Measurements from ENCODE around the gene BORCS8.
"Not testable (repeated sequence)": the region's sequence is repeated elsewhere in the genome, so short reads cannot be mapped to it uniquely, and the experiment has no call there.

The BORCS8 gene

DNA sequence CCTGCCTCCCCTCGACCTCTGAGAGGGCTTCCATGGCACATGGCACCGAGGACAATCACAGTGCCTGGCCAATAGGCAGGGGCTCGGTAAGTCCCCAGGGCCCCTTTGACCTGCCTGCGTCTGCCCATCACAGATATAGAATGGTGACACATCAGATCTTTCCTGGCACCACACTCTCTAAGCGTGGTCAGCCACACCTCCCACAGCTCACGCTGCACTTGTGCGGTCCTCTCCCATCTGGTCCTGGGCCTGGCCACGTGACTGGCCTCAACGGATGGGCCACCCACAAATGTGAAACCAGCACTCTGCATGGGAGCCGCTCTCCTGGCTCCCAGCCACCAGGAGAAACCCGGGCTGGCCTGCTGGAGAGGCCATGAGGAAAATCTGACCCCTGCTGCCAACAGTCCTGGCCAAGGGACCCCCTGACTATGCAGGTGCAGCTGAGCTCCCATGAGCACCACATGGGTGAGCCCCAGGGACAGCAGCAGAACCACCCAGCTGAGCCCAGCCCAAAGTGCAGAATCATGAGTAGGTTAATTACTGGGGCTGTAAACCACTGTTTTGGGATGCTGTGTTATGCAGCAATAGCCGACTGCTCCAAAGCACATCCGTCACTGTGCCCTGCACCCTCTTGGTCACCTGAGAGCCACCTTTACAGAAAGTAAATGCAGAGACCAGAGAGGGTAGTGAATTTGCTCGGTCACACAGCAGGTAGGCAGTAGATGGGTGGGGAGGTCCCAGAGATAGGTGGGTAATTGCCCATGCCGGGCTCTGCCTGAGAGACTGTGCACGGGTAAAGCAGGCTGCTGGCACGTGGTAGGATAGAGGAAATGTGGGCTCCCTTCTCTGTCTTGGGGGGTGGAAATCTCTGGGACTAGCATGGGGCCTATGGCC is 12.2 kb downstream of the BORCS8 start:
- no peak for DNase-seq

DNA sequence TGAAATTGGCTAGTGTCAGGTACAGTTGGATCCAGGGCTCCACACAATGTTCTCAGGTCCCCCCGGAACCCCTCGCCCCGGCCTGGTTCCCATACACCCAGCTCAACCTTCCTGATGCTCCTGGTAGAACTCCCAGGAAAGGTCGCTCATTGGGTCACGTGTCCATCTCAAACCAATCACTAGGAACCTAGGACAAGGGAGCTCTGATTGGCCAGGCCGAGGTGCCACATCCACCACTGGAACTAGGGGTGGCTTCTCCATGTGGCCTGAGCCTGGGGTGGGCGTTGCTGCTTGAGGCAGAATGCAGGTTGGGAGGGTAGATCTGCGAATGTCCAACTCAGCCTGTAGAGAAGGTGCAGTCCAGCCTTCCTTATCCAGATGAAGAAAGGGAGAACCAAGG is 15.0 kb downstream of the BORCS8 start:
- no peak for DNase-seq

DNA sequence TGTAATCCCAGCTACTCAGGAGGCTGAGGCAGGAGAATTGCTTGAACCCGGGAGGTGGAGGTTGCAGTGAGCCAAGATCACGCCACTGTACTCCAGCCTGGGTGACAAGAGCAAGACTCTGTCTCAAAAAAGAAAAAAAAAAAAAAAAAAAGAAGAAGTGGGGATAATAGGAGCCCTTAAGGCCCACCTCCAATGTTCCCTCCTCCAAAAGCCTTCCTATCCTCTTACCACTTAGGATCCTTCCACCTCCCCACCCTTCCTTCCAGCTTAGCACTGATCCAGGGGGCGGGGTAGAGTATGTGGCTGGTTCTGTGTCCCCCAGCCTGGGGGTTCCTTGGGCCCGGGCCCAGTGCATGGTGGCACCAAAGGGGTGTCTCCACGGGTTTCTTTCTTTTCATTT is 18.7 kb downstream of the BORCS8 start:
- DNase-seq = not testable (repeated sequence)

DNA sequence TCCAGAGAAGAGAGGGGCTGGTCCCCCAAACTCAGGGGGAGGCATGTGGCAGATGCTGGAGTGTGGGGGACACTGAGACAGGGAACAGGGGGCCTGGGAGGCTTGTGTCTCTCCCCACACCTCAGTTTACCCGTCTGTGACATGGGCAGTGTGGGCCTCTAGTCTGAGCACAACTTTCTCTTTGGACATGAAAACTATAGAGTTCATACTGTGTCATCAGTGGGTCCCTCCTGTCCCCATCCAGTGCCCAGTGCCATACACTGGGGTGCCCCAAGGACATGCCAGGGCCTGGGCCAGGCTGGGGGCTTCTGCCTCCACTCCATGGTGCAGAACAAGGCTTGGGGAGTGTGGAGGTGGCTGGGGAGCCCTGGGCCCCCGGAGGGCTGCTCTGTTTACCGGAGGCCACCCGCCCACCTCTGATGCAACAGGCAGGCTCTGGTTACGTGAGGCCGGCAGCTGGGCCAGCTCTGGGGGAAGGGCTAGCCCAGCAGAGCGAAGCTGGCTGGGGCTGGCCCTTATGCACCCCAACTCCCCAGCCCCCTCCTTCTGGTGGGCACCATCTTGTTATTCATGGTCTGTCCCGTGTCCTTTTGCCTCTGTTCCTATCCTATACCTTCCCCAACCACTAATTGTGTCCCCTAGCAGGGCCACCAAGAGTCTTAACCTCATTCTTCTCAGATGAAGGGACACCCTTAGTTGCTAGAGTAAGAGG is 20.0 kb downstream of the BORCS8 start:
- no peak for DNase-seq

DNA sequence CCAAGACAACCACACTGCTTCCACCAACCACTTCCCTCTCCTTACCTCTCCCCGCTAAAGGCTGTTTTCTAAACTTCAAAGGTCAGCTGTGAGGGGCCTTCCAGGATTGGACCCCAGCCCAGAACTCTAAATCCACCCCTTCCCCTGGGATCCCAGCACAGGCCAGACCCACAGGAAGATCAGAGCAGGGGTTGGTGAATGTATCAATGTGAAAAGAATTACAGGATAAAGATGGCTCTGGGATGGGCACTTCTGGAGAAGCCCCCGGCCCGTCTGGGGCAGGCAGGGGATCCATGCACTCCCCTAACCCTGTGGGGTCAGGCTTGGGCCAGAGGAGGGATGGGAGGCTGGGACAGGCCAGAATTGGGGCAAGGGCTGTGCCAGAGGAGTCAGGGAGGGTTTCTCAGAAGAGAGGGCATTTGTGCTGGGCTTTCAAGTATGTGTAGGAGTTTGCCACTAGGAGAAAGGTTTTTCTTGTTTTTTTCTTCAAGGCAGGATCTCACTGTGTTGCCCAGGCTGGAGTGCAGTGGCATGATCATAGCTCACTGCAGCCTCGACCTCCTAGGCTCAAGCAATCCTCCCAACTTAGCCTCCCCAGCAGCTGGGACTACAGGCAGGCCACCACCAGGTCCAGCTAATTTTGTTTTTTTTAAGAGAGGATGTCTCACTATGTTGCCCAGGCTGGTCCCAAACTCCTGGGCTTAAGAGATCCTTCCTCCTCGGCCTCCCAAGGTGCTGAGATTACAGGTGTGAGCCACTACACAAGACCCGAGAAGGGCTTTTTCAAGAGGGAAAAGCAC is 20.9 kb downstream of the BORCS8 start:
- DNase-seq = no peak

DNA sequence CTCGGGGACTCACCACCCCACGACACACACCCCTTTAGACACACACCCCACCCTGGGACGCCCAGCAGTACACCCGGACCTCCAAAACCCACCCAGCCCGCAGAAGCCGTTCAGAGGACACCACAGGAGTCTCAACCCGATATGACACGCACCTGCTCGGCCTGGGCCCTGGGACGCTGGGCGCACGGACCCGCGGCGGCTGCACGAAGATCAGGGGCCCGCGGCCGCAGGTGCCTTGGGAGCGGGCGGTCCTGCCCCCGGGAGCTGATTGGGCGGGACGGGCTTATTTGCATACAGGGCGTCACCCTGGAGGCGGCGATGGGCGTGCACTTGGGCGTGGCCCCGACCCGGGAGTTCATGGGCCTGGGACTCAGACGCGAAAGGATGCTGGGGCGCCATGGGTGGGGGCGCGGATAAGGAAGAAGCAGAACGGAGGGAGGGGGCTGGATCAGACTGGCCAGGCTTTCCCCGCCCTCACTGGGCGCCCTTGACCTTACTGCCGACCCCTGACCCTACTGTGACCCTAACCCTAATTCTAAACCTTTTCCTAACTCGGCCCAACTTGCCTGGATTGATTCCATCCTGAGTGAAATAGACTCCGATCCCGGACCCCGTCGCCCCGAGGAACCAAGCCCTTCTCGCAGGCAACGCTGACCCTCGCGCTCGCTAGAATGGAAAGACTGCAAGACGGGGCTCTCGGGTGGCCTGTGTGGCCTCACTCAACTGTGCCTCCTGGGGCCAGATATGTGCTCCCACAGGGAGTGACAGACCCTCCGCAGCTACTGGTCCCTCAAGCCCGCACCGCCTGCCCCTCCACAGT is 21.7 kb downstream of the BORCS8 start, which contains the start of gene MEF2B:
TSS of gene MEF2B (minus strand) at position 211 of the 820 bp plus-strand sequence. CDS start 19,528 bp downstream, outside the sequence.
- DNase-seq = peak; percentile 64

DNA sequence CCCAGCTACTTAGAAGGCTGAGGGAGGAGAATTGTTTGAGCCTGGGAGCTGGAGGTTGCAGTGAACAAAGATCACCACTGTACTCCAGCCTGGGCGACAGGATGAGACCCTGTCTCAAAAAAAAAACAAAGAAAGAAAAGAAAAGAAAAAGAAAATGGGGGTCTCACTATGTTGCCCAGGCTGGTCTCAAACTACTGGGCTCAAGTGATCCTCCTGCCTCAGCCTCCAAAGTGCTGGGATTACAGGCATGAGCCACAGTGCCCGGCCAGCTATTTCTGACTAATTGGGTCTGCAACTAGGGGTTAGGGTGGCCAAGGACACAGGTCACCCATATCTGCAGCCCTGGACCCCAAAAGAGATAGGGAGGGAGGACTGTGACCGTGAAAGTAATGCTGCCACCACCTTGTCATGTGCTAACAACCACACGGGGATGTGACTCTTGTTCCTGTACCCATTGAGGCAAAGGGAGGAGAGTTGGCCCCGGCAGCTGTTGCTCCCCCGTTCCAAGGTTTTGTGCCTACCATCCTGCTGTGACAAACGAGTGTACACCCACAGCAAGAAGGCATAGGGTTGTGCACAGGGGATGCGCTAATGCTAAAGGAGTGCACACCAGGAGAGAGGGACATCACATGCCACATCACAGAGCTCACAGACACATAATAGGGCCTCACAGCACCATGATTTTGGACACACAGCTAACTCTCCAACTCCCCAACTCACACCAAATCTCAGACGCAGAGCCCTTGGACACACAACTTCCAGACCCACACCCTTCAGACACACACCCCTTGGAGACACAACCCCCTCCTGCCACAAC is 22.5 kb downstream of the BORCS8 start:
- DNase-seq = no peak

DNA sequence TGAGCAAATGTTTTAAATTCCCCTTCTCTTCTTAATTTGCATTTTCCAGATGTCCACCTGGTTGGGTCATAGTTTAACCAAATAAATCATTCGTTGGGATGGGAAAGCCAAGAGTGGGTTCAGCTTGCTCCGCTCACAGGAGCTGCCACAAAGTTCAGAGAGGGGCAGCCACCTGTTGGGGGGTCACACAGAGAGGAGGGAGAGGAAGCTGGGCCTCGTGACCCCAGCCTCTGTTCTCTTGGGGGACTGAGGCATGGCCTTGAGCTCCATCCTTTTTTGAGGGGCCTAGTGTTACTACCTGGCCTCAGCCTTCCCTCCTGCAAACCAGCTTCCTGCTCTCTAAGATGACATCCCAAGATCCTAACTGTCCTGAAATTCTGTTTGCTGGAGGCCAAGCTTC is 24.3 kb downstream of the BORCS8 start:
- no peak for DNase-seq

DNA sequence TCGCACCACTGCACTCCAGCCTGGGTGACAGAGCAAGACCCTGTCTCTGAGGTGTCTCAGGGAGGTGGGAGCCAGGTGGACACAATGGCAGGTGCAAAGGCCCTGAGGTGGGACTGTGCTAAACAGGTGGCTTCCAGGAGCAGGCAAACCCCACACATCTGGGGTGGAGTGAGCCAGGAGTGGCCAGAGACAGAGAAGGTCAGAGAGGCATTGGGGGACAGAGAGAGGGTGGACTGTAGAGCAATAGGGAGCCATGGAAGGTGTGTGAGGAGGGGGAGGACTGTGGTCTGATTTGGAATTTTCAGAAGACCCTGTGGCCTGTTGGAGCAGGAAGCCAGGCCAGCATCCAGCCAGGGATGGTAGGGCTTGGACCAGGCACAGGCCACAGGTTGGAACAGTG is 26.6 kb downstream of the BORCS8 start:
- DNase-seq = no peak

DNA sequence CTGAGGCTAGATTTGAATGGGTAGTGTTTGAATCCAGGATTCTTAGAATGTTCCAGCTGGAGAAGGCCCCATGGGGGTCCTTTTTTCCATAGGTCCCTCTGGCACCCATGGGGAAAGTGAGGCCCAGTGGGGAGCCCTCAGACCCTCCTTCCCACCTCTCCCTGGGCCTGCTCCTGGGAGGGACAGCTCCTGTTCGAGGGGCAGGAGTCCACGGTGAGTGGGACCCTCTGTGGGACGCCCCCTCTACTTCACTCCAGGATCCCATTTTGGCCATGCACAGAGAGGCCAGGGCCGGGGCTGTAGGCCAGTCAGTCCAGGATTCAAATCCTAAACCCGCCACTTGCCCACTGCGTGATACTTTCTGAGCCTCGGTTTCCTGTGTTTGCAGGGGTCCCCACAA is 29.5 kb downstream of the BORCS8 start:
- DNase-seq = no peak

DNA sequence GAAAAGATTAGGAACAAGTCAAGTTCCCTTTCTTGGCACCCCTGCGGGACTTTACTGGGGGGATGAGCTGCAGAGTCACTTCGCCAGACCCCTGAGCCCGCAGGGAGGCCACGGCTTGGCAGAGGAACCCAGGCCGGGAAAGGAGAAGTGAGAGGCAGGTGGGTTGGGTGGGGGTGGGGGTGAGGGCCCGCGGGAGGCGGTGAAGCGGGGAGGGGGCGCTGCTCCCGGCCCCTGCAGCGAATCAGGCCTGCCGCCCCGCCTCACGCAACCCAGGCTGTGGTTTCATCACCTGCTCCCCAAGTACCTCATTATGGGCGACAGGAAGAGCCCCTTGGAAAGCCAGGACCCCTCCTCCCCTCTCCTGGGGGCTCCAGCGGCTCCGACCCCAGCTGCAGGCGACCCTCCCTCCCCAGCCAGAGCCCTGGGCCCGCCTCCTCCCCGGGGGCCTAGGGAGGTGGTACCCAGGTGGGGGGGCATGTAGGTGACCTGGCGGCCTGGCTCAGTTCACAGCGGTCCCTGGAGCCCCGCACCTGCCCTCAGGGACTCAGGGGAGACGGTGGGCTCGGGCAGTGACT is 31.4 kb downstream of the BORCS8 start:
- no peak for DNase-seq

DNA sequence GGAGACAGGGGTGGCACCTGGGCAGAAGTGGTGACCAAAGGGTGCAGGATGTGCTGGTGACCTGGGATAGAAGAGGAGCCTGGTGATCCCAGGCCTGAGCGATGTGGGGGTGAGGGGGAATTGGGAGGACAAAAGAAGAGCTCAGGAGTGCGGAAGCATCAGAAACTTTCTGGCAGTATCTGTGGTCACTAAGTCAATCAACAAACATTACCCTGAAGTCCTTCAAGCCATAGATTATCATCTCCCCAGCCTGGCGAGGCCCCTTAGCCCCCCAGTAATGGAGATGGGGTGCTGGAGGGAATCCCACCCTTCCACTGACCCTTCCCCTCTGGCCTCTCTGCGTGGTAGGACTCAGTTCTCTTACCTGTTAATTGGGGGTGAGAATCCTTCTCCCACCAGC is 32.4 kb downstream of the BORCS8 start:
- DNase-seq = no peak

DNA sequence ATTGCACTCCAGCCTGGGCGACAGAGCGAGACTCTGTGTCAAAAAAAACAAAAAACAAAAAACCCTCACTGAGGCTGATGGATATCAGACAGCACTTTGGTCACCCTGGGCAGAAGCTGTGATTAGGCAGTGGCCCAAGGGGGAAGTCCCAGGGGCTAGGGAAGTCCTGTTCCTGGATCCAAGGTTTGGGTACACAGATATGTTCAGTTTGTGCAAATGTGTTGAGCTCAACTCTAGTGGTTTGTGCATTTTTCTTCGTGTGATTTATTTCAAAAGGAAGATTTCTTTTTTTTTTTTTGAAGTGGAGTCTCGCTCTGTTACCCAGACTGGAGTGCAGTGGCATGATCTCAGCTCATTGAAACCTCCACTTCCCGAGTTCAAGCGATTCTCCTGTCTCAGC is 34.1 kb downstream of the BORCS8 start:
- DNase-seq = no peak

DNA sequence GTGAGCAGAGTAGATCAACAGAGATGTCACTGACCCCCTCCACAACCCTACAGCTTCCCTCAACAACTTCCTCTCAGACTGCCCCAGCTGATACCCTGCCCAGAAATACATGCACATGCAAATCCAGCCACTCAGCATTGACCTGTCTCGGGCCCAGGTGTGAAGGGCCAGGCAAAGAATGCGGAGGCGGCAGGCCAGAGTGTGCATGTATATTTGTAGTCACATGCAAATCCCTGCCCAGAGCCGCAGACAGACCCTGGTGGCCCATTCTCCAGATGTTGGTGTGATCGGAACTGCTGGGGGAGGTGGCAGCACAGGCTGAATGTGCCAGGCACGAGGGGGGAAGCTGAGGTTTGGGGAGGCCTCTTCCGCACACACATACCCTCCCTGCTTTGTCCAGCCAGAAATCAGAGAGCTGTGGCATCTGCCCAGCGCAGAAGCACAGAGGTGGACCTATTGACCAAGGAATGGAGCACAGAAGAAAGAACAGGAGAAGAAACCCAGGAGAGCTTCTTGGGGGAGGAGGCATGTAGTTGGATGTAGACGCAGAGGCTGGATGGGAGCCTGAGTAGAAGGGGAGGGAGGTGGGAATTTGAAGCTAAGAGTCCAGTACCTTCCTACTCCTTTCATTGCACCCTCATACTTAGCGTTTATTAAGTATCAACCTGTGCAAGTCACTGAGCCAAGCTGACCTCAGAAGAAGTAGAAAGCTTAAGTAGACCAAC is 36.3 kb downstream of the BORCS8 start:
- DNase-seq = no peak

DNA sequence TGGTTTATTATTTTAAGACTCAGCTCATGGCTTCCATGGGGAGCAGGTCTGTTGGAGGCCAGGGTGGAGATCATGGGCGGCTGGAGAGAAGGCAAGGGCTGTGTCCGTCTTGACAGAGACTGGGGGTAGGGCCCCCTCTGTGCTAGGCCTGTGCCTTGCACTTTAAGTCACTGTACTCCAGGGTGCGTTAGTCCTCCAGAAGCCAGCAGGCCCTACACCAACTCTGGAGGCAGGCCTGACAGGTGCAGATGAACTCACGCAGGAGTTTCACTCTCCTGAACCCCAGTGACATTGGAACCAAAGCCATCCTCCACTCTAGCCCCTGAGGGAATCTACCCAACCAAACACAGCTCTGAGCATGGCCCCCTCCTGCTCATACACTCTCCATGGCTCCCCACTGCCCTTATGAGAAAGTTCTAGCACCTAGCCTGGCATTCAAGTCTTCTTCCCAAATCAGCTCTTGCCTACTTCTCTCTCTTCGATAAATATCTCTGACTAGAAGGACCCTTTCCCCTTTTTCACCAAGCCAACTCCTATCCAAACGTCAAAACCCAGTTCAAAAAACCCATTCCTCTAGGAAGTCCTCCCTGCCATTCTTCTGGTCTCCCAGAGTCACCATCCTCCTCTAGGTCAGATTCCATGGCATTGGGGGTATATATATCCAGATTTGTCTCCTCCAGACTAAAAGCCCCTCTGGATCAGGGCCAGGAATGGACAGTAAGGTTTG is 37.0 kb downstream of the BORCS8 start:
- DNase-seq = no peak

DNA sequence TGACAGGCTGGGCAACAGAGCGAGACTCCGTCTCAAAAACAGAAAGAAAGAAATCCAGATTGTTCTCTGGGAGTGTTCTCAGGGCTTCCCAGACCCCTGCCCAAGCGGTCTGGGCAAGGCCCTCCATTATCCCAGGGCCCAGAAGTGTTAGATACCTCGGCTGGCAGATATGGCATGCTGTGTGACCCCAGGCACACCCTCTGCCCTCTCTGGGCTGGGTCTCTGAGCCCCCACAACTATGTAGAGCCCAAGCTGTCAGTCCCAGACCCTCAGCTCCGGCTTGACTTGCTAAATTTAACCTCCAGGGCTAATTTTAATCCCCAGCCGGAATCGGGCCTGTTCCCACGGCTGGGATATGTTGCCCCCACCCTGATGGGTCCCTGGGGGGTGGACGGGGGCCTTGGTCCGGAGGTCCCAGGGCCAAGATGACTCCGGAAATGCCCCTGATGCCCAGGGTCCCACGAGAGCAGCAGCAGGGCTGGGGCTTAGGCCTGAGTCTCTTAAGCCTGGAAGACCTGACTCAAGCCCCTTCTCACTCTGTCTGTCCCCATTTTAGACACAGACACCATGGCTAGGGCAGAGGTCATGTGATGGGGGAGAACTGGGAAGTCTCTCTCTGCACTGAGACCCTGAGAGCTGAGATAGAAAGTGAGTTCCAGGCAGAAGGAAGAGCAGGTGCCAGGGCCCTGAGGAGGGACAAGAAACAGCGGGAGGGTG is 39.1 kb downstream of the BORCS8 start:
- no peak for DNase-seq

DNA sequence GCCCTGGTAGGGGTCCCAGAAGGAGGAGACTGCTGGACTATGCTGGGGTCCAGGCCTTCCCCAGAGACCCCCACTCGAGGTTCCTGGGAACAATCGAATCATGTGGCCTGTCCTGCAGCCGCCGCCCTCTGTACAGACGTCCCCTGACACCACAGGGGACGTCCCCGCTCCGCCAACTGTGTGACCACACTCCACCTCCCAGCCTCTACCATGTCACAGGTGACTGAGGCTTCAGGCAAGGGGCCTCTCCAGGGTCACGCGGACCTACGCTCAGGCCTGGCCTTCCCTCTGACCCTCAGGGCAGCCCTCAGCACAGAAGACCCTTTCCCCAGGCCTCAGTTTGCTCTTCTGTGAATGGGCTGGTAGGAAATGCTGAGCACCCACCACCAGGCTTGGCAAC is 40.5 kb downstream of the BORCS8 start:
- no peak for DNase-seq

DNA sequence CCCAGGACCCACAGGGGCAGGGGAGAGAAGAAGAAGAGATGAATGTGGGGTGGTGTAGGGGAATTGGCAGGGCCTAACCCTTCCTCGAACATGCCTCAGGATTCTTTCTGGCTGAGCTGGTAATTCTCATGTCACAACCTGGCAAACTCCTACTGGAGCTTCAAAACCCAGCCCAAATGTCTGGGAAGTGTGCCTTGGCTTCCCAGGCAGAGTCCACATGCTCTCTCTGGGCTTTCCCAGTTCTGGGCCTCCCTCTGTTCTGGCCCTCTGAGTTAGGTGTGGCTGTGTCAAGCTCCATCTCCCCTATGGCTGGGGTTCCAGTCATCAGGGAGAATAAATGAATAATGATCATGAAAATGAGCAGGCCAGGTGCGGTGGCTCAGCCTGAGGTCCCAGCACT is 42.5 kb downstream of the BORCS8 start:
- DNase-seq = no peak

DNA sequence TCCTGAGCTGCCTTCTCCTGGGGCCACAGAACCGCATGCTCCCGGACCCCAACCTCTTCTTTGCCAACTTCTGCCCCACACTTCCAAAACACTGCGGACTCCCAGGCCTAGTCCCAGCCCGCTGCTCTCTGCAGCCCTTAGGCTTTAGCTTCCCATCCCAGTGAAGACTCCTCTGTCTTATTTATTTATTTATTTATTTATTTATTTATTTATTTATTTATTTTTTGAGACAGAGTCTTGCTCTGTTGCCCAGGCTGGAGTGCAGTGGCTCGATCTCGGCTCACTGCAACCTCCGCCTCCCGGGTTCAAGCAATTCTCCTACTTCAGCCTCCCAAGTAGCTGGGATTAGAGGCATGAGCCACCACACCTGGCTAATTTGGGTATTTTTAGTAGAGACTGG is 43.4 kb downstream of the BORCS8 start:
- DNase-seq = not testable (repeated sequence)

All from activated effector memory CD4-positive, alpha-beta T cell treated with Interleukin-2 at 50 U/mL for 16 hours (primary cell).